Measurements from ENCODE around the gene IRF4.

Gene IRF4

DNA sequence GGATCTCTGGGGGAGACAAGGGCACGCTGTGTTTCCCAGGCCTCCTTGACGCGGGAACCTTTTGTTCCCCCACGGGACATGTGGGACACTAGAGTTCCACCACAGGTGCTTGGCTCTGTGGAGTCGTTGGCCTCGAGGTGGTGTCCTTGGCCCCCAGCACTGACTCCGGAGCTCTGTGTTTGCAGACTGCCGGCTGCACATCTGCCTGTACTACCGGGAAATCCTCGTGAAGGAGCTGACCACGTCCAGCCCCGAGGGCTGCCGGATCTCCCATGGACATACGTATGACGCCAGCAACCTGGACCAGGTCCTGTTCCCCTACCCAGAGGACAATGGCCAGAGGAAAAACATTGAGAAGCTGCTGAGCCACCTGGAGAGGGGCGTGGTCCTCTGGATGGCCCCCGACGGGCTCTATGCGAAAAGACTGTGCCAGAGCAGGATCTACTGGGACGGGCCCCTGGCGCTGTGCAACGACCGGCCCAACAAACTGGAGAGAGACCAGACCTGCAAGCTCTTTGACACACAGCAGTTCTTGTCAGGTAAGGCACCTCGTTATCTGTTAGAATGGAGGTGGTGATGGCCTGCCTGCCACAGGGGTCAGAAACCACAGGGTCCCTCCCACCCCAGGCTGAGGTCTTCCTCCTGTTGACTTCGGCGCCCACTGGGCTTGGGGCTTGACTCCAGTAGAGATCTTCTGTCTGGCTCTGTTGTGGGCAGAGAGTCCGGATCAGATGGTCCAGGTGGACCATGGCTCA, 9.9 kb downstream of the IRF4 start:
- peak overlapping the region; percentile 94 for H3K27ac Mint-ChIP-seq
- peaks cover 94% of the 10 kb centered on the region for H3K36me3 Mint-ChIP-seq (ENCODE audit: low read depth)
- H3K27me3 Mint-ChIP-seq: no peaks in the 10 kb centered on the region
- H3K4me1 Mint-ChIP-seq: peaks cover 94% of the 10 kb centered on the region
- DNase-seq (no peak), ATAC-seq (no peak)
- H3K4me3 Mint-ChIP-seq: peak overlapping the region; percentile 74
- no peaks in the 10 kb centered on the region for H3K9me3 Mint-ChIP-seq

DNA sequence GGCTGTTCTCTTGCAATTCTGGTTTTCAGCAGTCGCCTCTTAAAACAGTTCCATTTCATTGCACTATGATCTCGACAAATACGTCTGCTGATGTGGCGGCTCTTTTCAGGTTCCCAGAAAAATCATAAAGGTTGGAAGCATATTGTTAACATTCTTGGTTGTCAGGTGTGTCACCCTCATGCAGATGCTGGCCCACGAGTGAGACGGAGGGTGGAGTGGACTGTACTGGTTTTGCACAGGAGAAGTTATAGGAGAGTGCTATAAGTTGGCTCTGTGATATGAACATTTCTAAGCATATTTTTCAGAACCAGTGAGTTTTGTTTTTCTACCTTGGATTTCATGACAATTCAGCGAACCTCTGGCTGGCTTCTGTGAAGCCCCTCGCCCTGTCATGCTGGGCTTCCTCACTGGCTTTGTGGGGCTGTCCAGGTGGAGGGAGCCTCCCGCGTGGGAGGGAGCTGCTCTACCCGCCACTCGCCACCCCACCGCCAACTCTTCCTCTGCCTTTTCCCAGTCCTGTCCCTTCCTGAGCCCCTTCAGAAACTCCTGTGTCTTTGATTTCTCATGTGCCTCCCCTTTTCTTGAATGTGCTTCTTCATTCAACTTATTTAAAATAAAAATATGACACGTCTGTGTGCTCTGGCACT, 10.6 kb downstream of the IRF4 start:
- Mint-ChIP-seq H3K9me3 (no peaks in the 10 kb centered on the region), H3K4me1 (peaks cover 97% of the 10 kb centered on the region), H3K27me3 (no peaks in the 10 kb centered on the region), H3K4me3 (peak overlapping the region; percentile 74), H3K27ac (peak overlapping the region; percentile 94), H3K36me3 (ENCODE audit: low read depth) (peaks cover 98% of the 10 kb centered on the region)
- ATAC-seq: no peak
- no peak for DNase-seq

DNA sequence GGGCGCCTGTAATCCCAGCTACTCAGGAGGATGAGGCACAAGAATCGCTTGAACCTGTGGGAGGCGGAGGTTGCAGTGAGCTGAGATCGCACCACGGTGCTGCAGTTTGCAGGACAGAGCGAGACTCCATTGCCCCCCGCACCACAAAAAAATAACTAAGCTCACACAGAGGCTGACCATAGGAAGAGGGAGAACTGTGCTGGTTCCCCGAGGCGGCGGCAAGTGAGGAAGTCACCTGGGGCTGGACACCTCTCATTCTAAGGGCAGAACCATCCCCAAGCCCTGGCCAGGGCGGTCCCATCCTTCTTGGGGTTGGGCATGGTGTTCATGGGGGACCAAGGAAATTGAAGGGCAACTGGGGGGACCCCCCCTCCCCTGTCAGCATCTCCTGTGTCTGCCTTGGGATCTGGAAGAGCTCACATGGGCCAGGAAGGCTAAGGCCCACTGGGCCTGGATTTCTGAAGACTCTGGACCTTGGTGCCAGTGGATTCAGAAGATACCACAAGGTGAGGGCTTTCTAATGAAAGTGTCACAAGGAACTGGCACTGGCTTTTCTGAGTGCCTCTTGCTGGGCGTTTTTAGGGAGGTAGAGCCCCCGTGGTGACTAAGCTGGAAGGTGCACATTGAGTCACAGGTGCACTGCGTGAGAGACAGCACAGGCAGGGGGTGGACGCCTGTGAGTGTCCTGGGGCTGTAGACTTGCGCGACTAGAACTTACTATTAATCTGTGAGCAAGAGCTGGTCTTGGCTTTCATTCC, 11.5 kb downstream of the IRF4 start:
- H3K27ac Mint-ChIP-seq: peak overlapping the region; percentile 94
- peaks cover 98% of the 10 kb centered on the region for H3K36me3 Mint-ChIP-seq (ENCODE audit: low read depth)
- no peaks in the 10 kb centered on the region for H3K9me3 Mint-ChIP-seq
- DNase-seq (peak; percentile 66), ATAC-seq (peak; percentile 65)
- peaks cover 96% of the 10 kb centered on the region for H3K4me1 Mint-ChIP-seq
- no peaks in the 10 kb centered on the region for H3K27me3 Mint-ChIP-seq
- peak overlapping the region; percentile 74 for H3K4me3 Mint-ChIP-seq

DNA sequence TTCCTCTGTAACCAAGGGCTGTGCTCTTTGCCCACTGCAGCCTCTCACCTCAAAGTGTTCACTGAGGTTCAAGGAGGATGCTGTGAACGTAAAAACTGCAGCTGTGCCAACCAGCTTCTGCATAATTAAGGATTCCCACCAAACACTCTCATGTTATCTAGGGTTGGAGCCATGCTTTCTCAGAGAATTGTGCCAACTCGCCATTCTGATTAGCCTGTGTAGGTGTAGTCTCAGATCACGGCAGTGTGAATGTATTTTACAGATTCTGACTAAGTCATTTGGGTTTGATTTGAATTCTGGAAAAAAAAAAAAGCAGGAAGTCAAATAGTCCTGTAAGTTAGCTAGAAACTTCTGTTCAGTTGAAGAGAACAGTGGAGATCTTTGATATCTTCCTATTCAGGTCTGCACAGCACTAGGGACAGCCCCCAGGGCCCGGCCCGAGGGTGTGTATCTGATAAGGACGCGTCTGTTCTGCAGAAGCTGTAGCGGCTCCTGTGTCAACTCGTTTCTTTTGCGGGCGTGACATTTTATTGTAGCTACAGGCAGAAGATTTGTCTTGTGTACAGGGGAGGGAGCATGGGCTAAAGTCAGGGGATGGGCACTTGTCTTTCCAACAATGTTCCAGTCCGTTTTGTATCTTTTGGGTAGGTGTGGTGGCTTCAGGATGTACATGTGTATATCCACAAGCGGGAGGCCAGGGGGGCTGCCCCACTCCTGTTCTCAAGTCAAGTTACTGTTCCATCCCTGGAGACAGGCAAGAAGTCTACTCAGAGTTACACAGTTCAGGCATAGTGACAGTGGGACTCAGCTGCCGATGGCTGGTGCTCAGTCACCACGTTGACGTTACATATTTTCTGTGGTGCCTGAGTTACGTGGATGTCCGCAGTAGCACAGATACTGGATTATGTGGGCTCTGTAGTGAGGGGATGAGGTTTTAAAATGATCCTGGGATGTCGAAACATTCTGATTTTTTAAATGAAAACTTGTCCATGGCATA, 12.4 kb downstream of the IRF4 start:
- H3K27ac Mint-ChIP-seq: peak overlapping the region; percentile 94
- H3K9me3 Mint-ChIP-seq: no peaks in the 10 kb centered on the region
- H3K4me1 Mint-ChIP-seq: peaks cover 96% of the 10 kb centered on the region
- peak overlapping the region; percentile 74 for H3K4me3 Mint-ChIP-seq
- peaks cover 98% of the 10 kb centered on the region for H3K36me3 Mint-ChIP-seq (ENCODE audit: low read depth)
- no peaks in the 10 kb centered on the region for H3K27me3 Mint-ChIP-seq
- DNase-seq (peak; percentile 66), ATAC-seq (peak; percentile 72)

DNA sequence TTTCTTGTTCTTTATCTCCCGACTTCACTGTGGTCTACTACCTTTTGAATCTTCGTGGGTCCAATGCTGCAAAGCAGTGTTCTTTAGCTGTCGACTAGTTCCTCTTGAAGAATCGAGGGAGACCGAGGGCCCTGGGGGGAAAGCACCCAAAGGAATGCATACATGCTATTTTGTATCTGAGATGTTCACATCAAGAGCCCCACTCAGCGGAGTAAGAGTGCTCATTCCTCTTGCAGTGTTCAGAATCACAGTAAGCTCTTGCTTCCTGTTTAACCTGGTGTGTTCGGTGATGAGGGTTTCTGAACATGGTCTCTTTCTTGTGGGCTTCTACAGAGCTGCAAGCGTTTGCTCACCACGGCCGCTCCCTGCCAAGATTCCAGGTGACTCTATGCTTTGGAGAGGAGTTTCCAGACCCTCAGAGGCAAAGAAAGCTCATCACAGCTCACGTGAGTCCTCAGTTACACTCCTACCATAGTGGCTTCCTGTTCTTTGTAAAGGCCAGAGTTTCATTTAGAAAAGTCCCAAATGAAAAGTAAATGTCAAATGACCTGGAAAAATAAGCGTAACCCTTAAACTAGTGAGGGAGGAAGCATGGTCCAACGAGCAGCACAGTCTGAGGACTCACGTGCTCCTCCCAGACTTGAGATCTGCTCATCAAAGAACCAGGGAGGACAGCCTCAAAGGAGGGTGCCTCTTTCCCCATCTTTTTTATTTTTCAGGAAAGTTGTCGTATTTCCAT, 13.3 kb downstream of the IRF4 start:
- Mint-ChIP-seq H3K4me3 (peak overlapping the region; percentile 74), H3K27ac (peak overlapping the region; percentile 94), H3K4me1 (peaks cover 94% of the 10 kb centered on the region), H3K36me3 (ENCODE audit: low read depth) (peaks cover 97% of the 10 kb centered on the region), H3K9me3 (no peaks in the 10 kb centered on the region), H3K27me3 (no peaks in the 10 kb centered on the region)
- ATAC-seq (peak; percentile 34), DNase-seq (no peak)

DNA sequence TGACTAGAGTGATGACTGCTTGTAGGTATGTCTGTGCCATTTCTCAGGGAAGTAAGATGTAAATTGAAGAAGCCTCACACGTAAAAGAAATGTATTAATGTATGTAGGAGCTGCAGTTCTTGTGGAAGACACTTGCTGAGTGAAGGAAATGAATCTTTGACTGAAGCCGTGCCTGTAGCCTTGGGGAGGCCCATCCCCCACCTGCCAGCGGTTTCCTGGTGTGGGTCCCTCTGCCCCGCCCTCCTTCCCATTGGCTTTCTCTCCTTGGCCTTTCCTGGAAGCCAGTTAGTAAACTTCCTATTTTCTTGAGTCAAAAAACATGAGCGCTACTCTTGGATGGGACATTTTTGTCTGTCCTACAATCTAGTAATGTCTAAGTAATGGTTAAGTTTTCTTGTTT, 16.6 kb downstream of the IRF4 start:
- H3K36me3 Mint-ChIP-seq (ENCODE audit: low read depth): peaks cover 87% of the 10 kb centered on the region

DNA sequence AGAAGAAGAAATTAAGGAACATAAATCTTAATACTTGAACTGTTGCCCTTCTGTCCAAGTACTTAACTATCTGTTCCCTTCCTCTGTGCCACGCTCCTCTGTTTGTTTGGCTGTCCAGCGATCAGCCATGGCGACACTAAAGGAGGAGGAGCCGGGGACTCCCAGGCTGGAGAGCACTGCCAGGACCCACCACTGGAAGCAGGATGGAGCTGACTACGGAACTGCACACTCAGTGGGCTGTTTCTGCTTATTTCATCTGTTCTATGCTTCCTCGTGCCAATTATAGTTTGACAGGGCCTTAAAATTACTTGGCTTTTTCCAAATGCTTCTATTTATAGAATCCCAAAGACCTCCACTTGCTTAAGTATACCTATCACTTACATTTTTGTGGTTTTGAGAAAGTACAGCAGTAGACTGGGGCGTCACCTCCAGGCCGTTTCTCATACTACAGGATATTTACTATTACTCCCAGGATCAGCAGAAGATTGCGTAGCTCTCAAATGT, 17.1 kb downstream of the IRF4 start:
- peaks cover 69% of the 10 kb centered on the region for H3K4me1 Mint-ChIP-seq
- no peaks in the 10 kb centered on the region for H3K27me3 Mint-ChIP-seq
- ATAC-seq (no peak), DNase-seq (no peak)
- peak overlapping the region; percentile 67 for H3K27ac Mint-ChIP-seq
- no peak overlapping the region for H3K4me3 Mint-ChIP-seq
- no peaks in the 10 kb centered on the region for H3K9me3 Mint-ChIP-seq
- H3K36me3 Mint-ChIP-seq (ENCODE audit: low read depth): peaks cover 87% of the 10 kb centered on the region

More for the DNA sequence above, 16.6 kb downstream of the IRF4 start:
- Mint-ChIP-seq H3K4me1 (peaks cover 74% of the 10 kb centered on the region), H3K27me3 (no peaks in the 10 kb centered on the region), H3K27ac (peak overlapping the region; percentile 67), H3K4me3 (no peak overlapping the region), H3K9me3 (no peaks in the 10 kb centered on the region)
- no peak for DNase-seq
- ATAC-seq: no peak

DNA sequence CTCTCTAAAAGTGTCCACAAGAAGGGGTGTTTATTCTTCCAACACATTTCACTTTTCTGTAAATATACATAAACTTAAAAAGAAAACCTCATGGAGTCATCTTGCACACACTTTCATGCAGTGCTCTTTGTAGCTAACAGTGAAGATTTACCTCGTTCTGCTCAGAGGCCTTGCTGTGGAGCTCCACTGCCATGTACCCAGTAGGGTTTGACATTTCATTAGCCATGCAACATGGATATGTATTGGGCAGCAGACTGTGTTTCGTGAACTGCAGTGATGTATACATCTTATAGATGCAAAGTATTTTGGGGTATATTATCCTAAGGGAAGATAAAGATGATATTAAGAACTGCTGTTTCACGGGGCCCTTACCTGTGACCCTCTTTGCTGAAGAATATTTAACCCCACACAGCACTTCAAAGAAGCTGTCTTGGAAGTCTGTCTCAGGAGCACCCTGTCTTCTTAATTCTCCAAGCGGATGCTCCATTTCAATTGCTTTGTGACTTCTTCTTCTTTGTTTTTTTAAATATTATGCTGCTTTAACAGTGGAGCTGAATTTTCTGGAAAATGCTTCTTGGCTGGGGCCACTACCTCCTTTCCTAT, 17.9 kb downstream of the IRF4 start:
- ATAC-seq (no peak), DNase-seq (no peak)
- Mint-ChIP-seq H3K9me3 (peaks cover 5% of the 10 kb centered on the region), H3K27me3 (no peaks in the 10 kb centered on the region), H3K27ac (peak overlapping the region; percentile 73), H3K4me3 (no peak overlapping the region), H3K36me3 (ENCODE audit: low read depth) (peaks cover 83% of the 10 kb centered on the region), H3K4me1 (peaks cover 62% of the 10 kb centered on the region)

DNA sequence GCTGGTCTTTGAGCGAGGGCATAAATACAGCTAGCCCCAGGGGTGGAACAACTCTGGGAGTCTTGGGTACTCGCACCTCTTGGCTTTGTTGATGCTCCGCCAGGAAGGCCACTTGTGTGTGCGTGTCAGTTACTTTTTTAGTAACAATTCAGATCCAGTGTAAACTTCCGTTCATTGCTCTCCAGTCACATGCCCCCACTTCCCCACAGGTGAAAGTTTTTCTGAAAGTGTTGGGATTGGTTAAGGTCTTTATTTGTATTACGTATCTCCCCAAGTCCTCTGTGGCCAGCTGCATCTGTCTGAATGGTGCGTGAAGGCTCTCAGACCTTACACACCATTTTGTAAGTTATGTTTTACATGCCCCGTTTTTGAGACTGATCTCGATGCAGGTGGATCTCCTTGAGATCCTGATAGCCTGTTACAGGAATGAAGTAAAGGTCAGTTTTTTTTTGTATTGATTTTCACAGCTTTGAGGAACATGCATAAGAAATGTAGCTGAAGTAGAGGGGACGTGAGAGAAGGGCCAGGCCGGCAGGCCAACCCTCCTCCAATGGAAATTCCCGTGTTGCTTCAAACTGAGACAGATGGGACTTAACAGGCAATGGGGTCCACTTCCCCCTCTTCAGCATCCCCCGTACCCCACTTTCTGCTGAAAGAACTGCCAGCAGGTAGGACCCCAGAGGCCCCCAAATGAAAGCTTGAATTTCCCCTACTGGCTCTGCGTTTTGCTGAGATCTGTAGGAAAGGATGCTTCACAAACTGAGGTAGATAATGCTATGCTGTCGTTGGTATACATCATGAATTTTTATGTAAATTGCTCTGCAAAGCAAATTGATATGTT, 19.2 kb downstream of the IRF4 start:
- Mint-ChIP-seq H3K36me3 (ENCODE audit: low read depth) (peaks cover 82% of the 10 kb centered on the region), H3K9me3 (peaks cover 17% of the 10 kb centered on the region), H3K27me3 (no peaks in the 10 kb centered on the region), H3K27ac (peak overlapping the region; percentile 20), H3K4me3 (no peak overlapping the region), H3K4me1 (peaks cover 53% of the 10 kb centered on the region)
- ATAC-seq (no peak), DNase-seq (no peak)

DNA sequence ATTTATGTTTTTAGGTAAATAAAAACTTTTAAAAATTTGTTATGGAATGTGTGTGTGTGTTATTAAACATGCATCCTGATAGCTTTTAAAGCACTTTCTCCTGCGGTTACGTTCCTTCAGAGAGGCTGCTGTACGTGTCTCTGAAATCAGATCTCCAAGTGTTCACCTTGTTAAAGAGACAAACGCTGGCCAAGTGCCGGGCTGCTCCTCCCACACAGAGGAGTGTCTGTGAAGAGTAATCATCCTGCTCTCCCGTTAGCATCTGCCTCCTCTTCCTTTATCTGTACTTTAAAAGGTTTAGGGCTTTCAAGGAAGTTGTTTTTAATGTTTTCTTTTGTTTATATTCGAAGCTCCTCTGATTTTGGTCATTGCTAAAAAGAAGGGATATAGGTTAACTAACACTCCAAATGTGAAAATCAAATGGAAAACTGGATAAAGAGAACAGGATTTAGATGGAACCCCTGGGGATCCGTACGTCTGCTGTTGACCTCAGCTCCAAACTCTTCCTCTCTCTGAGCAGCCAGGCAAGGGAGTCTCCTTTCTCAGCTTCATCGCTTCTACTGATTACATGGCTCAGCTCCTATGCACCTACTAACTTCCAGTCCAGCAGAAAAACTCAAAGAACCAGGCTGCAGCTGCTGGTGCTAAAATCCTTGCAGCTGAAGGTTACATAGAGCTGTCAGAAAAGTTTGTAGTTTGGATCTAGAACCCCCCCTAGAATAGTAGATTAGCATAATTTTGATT, 20.0 kb downstream of the IRF4 start:
- Mint-ChIP-seq H3K36me3 (ENCODE audit: low read depth) (peaks cover 74% of the 10 kb centered on the region), H3K9me3 (peaks cover 24% of the 10 kb centered on the region), H3K27ac (peak overlapping the region; percentile 32), H3K4me3 (no peak overlapping the region), H3K4me1 (peaks cover 46% of the 10 kb centered on the region), H3K27me3 (no peaks in the 10 kb centered on the region)
- no peak for ATAC-seq
- no peak for DNase-seq

DNA sequence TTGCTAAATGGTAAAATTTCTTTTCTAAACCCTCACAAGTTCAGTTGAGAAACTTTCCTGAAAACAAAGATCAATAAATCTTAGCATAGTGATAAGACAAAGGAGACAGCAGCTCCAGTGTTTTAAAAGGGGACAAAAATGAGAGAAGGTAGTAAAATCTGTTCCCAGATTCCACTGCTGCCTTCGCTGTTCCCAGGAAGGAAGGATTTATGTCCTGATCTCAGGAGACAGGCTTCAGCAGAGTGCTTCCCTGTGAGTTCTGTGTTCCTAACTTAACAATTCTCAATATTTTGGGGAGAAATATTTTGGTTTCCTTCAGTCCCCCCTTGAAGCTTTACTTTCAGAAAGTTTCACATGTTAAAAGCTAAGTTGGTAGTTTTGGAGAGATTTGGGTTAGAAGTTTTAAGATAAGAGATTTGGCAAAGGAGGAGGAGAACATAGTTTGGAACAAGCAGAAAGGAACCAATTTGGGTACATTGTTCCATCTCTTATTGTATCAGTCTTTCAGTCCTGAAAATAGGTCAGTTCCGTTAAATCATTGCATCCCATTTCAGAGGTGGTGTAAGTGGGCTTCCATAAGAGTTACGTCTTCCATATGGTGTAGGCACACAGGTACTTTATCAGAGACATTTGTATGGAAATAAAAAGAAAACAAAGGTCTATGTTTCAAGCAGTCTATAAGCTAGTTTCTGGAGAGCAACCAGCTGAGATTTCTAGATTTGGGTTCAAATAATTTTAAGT, 20.8 kb downstream of the IRF4 start:
- H3K9me3 Mint-ChIP-seq: peaks cover 24% of the 10 kb centered on the region
- no peaks in the 10 kb centered on the region for H3K27me3 Mint-ChIP-seq
- H3K36me3 Mint-ChIP-seq (ENCODE audit: low read depth): peaks cover 67% of the 10 kb centered on the region
- no peak for DNase-seq
- H3K4me3 Mint-ChIP-seq: no peak overlapping the region
- H3K27ac Mint-ChIP-seq: peak overlapping the region; percentile 32
- H3K4me1 Mint-ChIP-seq: peaks cover 39% of the 10 kb centered on the region
- no peak for ATAC-seq
